ENCODE results near the gene MYO1A. TPM values are rescaled to one million over a fixed set of nuclear protein-coding genes. Genes with fewer than 3 reads are reported as not detected.
"Not testable (repeated sequence)": the region's sequence is repeated elsewhere in the genome, so short reads cannot be mapped to it uniquely, and the experiment has no call there.

MYO1A gene
- total RNA-seq, 1 experiment from 2014 or later, result not detected

DNA sequence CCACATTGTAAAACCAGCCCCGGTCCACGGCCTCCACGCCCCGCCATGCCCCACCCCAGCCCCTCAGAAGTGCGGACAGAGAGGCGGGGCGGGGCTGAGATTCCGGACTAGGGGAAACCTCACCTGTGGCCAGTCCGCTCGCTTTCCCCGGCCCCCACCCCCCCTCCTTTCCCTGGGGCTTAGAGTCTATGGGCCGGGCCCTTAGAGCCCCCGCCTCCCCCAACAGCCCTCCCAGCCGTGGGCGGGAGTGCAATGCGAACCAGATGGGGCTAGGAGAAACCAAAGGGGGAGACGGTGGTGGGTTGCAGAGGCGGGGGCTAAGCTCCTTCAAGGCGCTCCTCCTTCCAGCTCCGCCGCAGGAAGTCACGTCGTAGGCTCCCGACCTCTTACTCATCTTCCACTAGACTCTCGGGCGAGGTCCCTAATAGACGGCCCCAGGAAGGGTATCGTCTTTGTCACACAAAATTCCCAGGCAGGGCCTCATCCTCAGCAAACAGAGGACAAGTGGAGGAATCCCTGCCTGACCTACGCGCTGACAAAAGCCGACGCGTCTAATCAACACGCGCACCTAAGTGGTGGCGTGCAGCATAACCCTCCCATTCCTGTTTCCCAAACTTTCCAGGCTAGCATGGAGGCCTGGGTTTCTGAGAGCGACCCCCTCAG is 37.9 kb upstream of the MYO1A start:
- peak; percentile 97 for DNase-seq (ENCODE audit: low read depth)

DNA sequence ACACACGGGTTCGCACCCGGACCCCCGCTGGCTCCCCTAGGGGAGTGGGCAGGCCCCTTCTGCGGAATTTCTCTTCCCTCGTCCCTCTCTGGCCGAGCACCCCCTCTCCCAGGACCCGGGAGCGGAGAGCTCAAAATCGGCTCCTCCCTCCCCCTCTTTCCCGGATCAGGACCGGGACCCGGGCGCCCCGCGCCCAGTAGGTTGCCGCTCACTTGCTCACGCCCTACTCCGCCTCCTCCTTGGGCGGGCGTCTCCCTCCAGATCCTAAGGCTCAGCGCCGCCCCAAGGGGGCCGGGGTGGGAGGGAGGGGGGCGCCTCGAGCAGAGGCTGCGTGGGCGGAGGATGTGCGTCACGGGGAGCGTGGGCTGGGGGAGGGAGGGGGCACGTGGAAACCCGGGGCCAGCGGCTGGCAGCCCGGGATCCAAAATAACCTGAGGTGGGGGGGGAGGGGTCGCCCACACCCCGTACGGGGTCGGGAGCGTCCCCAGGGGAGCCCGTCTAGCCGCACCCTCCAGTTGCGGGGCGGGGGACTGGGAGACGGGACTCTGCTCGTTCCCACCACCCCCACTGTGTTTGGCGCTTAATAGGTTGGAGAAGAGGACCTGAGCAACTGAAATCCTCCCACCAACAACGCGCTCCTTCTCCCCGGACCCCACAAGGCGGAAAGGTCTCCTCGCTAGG is 37.2 kb upstream of the MYO1A start:
- peak; percentile 92 for DNase-seq (ENCODE audit: low read depth)

DNA sequence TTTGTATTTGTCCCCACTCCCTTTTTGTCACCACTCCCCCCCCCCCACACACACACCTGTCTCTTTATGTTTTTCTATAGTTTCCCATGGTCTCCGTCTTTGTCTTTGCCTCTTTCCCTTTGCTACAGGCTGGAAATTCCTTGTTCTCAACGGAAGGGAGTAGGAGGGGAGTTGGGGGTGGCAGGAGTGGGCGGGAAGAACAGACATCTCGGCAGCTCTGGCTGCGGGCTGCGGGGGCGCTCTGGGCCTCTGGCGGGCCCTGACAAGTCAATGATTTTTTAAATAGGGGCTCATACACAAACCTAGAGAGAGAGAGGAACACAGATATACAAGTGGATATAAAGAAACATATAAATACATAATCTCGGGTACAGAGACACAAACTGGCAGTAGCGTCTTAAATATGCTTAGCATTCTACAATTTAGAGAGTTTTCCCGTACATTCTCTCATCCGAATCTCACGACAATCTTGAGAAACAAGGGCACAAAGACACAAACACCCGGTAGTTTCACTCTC is 36.6 kb upstream of the MYO1A start:
- DNase-seq (ENCODE audit: low read depth), result peak; percentile 86

DNA sequence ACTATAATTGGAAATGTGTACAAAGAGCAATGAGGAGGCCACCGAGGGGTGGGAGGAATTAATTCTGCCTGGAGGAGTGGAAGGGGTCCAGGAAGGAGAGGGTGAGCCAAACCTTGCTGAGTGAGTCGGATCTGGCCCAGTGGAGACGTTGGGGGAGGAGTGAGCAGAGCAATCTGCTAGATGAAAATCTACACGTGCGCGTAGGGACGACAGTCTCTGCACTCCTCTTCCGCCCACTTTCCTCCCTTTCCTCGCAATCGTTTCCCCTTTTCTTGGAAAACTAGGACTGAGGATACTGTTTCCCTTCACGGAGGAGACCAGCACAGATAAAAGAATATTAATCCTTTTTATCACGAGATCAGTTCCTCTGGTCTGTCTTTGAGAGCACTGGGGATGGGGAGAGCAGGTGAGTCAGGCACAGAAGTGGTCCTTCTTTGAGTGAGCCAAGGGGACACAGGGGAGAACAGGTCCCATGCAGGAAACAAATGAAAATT is 36.1 kb upstream of the MYO1A start:
- DNase-seq (ENCODE audit: low read depth), result peak; percentile 60

DNA sequence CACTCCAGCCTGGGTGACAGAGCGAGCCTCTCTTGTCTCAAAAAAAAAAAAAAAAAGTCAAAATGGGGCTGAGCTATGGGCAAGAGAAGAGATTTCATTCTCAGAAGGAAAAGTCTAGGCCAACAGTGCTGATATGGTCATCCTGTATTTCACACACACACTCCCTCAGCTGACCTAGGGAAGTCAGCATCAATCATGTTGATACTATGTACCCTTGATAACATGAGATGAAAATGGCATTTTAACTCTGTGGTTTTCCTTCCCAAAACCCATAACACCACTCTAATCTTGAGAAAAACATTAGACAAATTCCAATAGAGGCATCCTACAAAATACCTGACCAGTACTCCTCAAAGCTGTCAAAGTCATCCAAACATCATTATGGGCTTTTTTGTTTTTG is 30.9 kb upstream of the MYO1A start:
- no peak for DNase-seq (ENCODE audit: low read depth)

DNA sequence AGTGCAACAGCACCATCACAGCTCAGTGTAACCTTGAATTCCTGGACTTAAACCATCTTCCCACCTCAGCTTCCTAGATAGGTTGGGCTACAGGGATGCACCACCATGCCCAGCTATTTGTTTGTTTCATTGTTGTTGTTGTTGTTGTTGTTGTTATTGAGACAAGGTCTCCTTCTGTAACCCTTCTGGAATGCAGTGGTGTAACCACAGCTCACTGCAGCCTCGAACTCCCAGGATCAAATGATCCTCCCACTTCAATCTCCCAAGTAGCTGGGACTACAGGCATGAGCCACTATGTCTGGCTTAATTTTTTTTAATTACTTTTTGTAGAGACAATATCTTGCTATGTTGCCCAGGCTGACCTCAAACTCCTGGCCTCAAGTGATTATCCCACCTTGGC is 29.9 kb upstream of the MYO1A start:
- DNase-seq (ENCODE audit: low read depth), result no peak

DNA sequence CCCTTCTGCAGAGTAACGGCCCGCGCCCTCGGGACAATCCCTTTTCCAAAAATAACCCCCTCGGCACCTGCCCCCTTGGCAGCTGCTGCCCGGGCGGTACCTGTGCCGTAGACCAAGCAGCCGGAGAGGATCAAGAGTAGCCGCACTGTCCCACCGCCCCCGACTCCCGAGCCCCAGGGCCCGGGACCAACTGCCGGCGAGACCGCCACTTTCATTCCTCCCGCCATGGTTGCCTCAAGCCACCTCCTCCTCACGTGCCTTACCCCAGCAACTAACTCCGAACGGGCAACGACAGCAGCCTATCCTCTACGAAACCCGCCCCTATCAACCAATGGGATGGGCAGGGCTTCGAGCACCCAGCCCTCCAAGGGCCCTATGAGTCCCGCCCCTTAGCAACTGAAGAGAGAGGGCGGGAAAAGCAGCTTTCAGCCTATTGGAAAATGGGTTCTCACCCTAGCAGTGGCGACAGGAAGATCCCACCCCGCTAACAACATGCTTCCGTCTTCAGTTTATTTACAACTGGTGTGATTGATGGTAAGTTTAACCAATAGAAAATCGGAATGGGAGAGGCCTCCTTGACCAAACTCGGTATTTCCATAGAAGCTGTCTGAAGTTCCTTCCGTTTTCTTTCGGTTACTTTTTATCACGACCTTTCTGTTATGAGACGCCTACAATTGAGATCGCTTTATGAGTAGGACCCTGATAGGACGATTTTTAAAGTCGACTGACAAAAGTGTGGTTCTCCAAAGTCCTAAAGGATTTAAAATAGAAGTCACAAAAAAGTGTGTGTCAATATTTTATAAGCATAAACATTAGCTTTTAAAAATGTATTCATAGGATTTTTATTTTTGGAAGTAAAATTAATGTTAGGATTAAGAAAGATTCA is 28.8 kb upstream of the MYO1A start, which contains the start of gene NEMP1:
TSS of gene NEMP1 (minus strand) at position 273 of the 886 bp plus-strand sequence. CDS start at position 227, 46 bp downstream.
- peak; percentile 99 for DNase-seq (ENCODE audit: low read depth)

DNA sequence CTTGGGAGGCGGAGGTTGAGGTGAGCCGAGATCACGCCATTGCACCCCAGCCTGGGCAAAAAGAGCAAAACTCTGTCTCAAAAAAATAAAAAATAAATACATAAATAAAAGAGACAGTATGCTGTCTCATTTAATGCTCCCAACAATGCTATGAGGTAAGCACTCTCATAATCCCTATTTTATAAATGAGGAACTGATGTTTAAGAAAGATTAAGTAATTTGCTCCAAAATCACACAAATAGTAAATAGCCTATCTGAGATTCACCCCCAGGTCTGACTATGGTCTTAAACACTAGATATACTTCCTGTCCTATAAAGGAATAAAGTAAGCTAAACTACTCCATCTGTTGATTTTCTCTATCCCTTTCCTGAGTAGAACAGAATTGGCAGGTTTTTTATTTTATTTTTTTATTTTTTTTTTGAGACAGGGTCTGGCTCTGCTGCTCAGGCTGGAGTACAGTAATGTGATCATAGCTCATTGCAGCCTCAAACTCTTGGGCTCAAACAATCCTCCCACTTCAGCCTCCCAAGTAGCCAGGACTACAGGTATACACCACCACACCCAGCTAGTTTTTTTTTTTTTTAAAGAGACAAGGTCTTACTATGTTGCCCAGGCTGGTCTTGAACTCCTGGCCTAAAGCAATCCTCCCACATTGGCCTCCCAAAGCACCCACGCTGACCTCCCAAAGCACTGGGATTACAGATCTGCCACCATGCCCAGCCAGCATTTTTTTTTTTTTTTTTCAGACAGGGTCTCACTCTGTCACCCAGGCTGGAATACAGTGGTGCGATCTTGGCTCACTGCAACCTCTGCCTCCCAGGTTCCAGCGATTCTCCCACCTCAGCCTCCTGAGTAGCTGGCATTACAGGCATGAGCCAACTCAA is 23.9 kb upstream of the MYO1A start:
- DNase-seq (ENCODE audit: low read depth), result not testable (repeated sequence)

DNA sequence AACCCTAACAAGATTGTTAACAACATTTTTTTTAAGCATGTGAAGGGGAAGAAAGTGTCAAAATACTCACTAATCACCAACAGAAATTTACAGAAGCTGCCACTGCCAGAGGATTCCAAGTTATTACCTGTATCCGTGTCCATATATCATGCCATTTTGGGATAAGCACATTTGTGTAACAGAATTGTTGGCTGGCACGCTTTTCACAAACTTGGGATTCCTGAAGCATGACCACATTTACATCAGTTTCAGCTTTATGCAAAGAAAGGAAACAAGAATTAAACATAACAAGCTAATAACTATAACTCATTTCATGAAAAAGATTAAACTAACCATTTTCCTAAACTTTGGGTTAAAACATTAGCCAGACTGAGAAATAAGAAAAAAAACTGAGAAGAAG is 22.7 kb upstream of the MYO1A start:
- no peak for DNase-seq (ENCODE audit: low read depth)

DNA sequence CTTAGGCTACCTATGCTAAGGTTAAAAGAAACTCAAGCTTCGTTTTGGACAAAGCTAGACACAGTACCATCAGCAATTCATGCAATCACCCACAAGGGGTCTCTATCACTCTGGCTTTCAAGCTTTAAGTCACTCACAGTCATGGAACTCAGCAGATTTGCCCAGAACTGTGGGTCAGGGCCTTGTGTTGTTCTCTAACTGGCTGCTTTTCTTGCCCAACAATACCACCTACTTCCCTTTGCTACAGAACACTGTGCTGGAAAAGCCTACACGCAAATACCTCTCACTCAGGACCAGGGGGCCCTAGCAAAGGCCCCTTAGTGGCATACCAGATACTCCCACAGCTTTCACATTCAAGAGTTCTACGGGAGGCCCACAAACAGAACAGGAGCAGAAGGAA is 19.6 kb upstream of the MYO1A start:
- DNase-seq (ENCODE audit: low read depth), result peak; percentile 62

DNA sequence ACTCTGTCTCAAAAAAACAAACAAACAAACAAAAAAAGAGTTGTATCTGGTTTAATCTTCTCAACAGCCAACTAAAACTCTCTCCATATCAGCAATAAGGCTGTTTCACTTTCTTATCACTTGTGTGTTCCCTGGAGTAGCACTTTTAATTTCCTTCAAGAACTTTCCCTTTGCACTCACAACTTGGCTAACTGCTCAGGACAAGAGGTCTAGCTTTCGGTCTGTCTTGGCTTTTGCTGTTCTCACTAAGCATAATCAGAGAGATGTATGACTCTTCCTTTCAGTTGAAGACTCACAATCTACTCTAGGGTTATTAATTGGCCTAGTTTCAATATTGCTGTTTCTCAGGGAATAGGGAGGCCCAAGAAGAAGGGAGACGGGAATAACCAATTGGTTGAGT is 16.3 kb upstream of the MYO1A start:
- DNase-seq (ENCODE audit: low read depth), result no peak

DNA sequence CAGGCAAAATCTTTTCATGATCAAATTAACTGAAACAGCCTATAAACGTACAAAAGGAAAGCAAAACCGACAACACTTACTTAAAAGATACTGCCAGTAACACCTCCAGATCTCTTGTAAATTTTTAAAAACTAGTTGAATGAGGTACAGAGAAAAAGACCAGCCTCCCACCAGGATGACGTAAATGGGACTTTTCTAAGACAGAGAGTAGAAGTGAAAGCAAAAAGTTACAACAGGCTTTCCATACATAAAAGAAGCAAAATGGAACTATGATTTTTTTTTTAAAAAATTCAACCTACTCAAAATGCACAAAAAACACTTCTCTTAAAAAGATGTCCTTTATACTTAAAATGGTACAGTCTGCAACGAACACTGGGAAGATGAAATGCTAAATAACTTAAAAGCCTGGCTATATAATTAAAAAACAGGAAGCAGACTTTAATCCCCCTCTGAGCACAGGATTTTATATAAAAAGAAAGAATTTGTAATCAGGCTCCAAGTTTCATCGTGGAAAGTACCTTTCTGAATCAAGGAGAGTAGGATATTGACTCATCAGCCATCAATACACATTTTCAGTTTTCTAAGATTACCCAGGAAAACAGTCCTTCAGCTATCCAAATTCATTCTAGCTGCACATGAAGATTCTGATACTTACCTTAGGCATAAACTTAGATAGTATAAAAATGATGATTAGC is 14.2 kb upstream of the MYO1A start:
- no peak for DNase-seq (ENCODE audit: low read depth)

DNA sequence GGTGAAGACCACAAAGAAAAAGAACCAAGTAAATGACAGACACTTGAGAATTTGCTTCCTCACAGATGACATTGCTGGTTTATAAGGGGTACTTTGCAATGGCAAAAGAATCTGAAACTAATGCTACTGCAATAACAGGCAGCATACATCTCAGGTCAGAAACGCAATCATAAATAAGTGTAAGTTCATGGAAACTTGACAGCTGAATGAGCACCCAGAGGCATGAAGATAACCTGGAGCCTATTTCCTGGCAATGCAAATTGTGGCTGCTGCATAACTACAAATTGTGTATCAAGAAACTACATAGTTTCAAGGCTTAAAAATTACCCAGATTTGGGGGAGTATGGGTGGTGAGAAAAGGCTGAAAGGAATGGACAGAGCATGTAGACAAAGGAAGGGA is 8.5 kb upstream of the MYO1A start:
- no peak for DNase-seq (ENCODE audit: low read depth)

DNA sequence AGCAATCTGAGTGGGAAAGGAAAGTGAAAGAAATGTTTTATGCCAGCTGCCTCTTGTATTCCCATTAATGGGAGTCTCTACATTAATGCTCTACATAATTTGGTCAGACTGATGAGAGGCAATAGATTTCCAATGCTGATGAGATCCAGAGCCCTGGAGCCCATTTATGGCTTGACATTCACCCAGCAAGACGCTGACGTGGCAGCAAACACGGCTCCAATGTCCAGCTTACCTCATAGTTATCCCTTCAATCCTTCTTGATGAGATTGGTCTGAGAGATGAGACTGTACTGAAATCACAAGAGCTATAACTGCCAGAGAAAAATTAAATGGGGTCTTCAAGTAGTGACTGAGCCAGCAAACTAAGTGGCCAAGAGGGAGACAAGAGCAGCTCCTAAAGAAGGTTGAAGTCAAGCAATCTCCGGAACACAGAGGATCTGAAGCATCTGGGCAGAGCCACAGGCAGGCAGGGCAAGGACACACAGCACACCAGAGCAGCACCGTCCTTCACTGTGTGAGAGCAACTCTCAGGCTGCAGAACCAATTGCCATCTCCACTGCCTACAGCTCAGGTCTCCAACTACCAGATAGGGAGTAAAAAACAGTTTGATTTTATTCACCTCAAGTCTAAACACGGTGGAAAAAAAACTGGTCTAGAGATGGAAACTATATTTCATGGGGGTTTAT is 7.3 kb upstream of the MYO1A start:
- DNase-seq (ENCODE audit: low read depth), result no peak

DNA sequence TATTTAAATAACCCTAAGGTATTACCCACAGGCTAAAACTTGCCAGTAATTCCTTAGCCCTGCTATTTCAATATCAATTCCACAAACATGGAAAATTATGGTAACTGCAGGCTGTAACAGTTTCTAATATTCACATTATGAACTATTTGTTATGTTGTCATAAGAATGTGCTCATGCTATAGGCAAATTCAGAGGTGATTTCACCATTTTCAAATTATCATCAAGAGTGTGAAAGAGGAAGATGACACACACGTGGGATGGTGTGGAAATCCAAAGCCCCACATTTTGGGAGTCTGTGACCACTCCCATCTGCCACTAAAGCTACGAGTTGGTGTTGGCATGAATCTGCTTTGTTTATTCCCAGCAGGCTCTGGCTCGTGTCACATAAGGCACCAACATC is 5.9 kb upstream of the MYO1A start:
- no peak for DNase-seq (ENCODE audit: low read depth)

DNA sequence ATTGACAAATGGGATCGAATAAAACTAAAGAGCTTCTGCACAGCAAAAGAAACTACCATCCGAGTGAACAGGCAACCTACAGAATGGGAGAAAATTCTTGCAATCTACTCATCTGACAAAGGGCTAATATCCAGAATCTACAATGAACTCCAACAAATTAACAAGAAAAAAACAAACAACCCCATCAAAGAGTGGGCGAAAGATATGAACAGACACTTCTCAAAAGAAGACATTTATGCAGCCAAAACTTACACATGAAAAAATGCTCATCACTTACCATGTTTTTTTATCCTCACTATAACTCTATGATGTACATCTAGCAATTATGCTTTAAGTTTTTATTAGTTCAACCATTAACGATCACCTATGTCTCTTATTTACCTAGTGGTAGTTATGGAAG is 4.0 kb upstream of the MYO1A start:
- DNase-seq (ENCODE audit: low read depth), result not testable (repeated sequence)

DNA sequence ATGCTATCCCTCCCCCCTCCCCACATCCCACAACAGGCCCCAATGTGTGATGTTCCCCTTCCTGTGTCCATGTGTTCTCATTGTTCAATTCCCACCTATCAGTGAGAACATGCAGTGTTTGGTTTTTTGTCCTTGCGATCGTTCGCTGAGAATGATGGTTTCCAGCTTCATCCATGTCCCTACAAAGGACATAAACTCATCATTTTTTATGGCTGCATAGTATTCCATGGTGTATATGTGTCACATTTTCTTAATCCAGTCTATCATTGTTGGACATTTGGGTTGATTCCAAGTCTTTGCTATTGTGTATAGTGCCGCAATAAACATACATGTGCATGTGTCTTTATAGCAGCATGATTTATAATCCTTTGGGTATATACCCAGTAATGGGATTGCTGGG is 3.2 kb upstream of the MYO1A start:
- DNase-seq (ENCODE audit: low read depth), result not testable (repeated sequence)

DNA sequence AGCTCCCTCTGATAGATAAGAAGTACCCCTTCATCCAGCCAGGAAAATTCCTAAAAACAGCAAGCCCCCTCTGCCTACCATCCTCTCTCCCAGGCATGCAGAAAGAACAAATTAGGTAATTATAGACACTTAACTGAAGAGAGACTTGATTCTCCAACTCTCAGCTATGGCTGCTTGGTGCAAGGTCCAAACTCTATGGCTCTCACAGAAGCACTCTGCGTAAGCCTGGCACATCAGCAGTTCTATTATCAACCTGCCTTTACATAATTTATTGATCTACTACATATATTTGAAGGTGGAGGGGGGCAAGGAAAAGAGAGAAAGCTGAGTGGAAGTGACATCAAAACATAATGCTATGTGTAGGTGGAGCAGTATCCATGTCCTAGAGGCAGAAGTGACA is 1.1 kb upstream of the MYO1A start:
- DNase-seq (ENCODE audit: low read depth), result no peak

DNA sequence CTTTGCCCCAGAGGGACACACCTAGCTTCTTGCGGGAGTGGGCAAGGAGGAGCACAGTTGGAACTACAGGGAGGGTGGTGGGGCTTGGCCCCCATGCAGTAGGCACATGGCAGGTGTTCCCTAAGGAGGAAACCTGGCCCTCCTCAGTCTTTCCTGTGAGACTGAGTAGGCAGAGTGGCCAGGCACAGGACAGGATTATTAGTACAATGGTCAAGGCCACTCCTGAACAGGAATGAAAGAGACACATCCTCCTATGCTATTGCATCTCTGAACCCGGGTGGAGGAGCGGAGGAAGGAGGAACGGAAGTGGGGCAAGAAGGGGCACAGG is 846 bp downstream of the MYO1A start:
- DNase-seq (ENCODE audit: low read depth), result no peak

All from Daoy (cell line).